Hematopoietic multipotent progenitor cell treated with erythropoietin and hydrocortisone succinate and interleukin-3 and kit ligand, for 6 days (in vitro differentiated cells): Measurements from ENCODE around the gene CSRNP2.

Experiments used
- DNase-seq: peaks from one replicate; pipeline ENCODE4 v3.0.0-alpha.2; 2015

CSRNP2 gene

GRCh38 chr12:51077930-51078329 lies 5.5 kb downstream of the CSRNP2 start:
- DNase-seq, result no peak

- peak; percentile 32 for DNase-seq
These were observed 7.0 kb downstream of the CSRNP2 start for GRCh38 chr12:51076236-51076930.

- DNase-seq, result no peak
These were observed 8.0 kb downstream of the CSRNP2 start for GRCh38 chr12:51075390-51075789.

- DNase-seq, result no peak
These were observed 11.7 kb downstream of the CSRNP2 start for GRCh38 chr12:51071663-51072062.

- DNase-seq, result no peak
These were observed 13.4 kb downstream of the CSRNP2 start for GRCh38 chr12:51070004-51070403.

- no peak for DNase-seq
These were observed 15.6 kb downstream of the CSRNP2 start for GRCh38 chr12:51067771-51068170.

- DNase-seq, result no peak
These were observed 16.2 kb downstream of the CSRNP2 start for GRCh38 chr12:51067229-51067628.

GRCh38 chr12:51065530-51065929 lies 17.9 kb downstream of the CSRNP2 start:
- DNase-seq, result no peak

- no peak for DNase-seq
These were observed 20.6 kb downstream of the CSRNP2 start for GRCh38 chr12:51062631-51063397.

GRCh38 chr12:51059086-51059485 lies 24.3 kb downstream of the CSRNP2 start:
- DNase-seq, result no peak

- DNase-seq, result peak; percentile 34
These were observed 27.2 kb downstream of the CSRNP2 start for GRCh38 chr12:51056242-51056641.

- no peak for DNase-seq
These were observed 28.3 kb downstream of the CSRNP2 start for GRCh38 chr12:51055060-51055459.

- peak; percentile 50 for DNase-seq
These were observed 31.6 kb downstream of the CSRNP2 start for GRCh38 chr12:51051787-51052186.

GRCh38 chr12:51049525-51049924 lies 33.9 kb downstream of the CSRNP2 start:
- no peak for DNase-seq

GRCh38 chr12:51048661-51049251 lies 34.6 kb downstream of the CSRNP2 start:
- DNase-seq, result peak; percentile 42

- DNase-seq, result peak; percentile 99
These were observed 35.5 kb downstream of the CSRNP2 start, which contains the start of gene LETMD1 for GRCh38 chr12:51047655-51048540. LETMD1 (plus strand) TSS chr12:51048327; CDS start chr12:51048357, 30 bp downstream.

GRCh38 chr12:51036279-51036678 lies 47.1 kb downstream of the CSRNP2 start:
- DNase-seq, result no peak

- no peak for DNase-seq
These were observed 49.8 kb downstream of the CSRNP2 start for GRCh38 chr12:51033457-51034089.

- DNase-seq, result no peak
These were observed 50.3 kb downstream of the CSRNP2 start for GRCh38 chr12:51033048-51033447.

- no peak for DNase-seq
These were observed 54.6 kb downstream of the CSRNP2 start for GRCh38 chr12:51028813-51029150.

- DNase-seq, result peak; percentile 95
These were observed 55.1 kb downstream of the CSRNP2 start for GRCh38 chr12:51028126-51028812.

GRCh38 chr12:51027342-51027835 lies 56.0 kb downstream of the CSRNP2 start:
- no peak for DNase-seq
